ENCODE data around the gene DOCK2. TPM values are rescaled to one million over a fixed set of nuclear protein-coding genes. Genes with fewer than 3 reads are reported as not detected.
"Not testable (repeated sequence)": the region's sequence is repeated elsewhere in the genome, so short reads cannot be mapped to it uniquely, and the experiment has no call there.

Gene DOCK2
- polyA plus RNA-seq, 2 of the 4 experiments (the other 2 are of a cell fraction), result 2.1 to 4.6 TPM

- H3K27ac ChIP-seq, result no peak overlapping the region
- DNase-seq (ENCODE audit: low read depth in 1 of 2, low spot score in 1 of 2) (no peak), FAIRE-seq (no peak), ATAC-seq (no peak)
- H3K4me1 ChIP-seq, result peaks cover 12% of the 10 kb centered on the region; the same call in 2 of the 3 replicates
- no peak overlapping the region for H3K4me2 ChIP-seq
- no peaks in the 10 kb centered on the region for H3K9me3 ChIP-seq
- TF ChIP-seq MAX (IDR thresholded peaks at IDR 0.05), result no peak
- WGBS (ENCODE audit: missing lambda C conversion rate), result 65% methylated on average over 6 of the region's 6 CpGs
- ChIA-PET CTCF (interaction anchor here (1.0 to 3.8 kb wide), 3 partner anchors 43 to 174 kb away, joined by 3 to 19 read pairs (median 4); partner anchors contain the start of gene INSYN2B), POLR2A (interaction anchor here (0.6 kb wide), 1 partner anchor 152 kb away, joined by 3 read pairs; no protein-coding TSS in a partner anchor)
- no peak overlapping the region for H3K4me3 ChIP-seq
Measured at GRCh38 chr5:169805937-169806700, 169.0 kb downstream of the DOCK2 start.

- ATAC-seq, result no peak
- Histone ChIP-seq H3K27ac (no peak overlapping the region), H3K4me2 (no peak overlapping the region), H3K4me1 (peaks cover 5% of the 10 kb centered on the region; the same call in 2 of the 3 replicates), H3K4me3 (no peak overlapping the region), H3K9me3 (no peaks in the 10 kb centered on the region)
- 31% methylated on average over 2 of the region's 2 CpGs for WGBS (ENCODE audit: missing lambda C conversion rate)
- DNase-seq (ENCODE audit: low read depth in 1 of 2, low spot score in 1 of 2), result no peak
- FAIRE-seq, result no peak
- TF ChIP-seq HDAC2 (IDR thresholded peaks at IDR 0.05) (no peak), RAD21 (conservative IDR thresholded peaks at IDR 0.05 in 1 of 2, IDR thresholded peaks at IDR 0.05 in 1 of 2) (0 out of 5 replicates have a peak, but pooled peaks of 1 of the 2 experiments have one; percentile 5), GATA3 (IDR thresholded peaks at IDR 0.05; ENCODE audit: borderline replicate concordance) (no peak)
- ChIA-PET POLR2A (no interaction called here), CTCF (no interaction called here)
Measured at GRCh38 chr5:169808118-169808581, 171.1 kb downstream of the DOCK2 start.

- POLR2A ChIA-PET; H3K4me3 ChIP-seq; FAIRE-seq; H3K27ac ChIP-seq; H3K4me1 ChIP-seq; H3K9me3 ChIP-seq; H3K4me2 ChIP-seq; ATAC-seq; DNase-seq (ENCODE audit: low read depth in 1 of 2, low spot score in 1 of 2): not testable (repeated sequence)
- WGBS (ENCODE audit: missing lambda C conversion rate), result 76% methylated on average over 3 of the region's 3 CpGs
- CTCF ChIA-PET, result interaction anchor here (0.6 to 2.1 kb wide), 3 partner anchors 12 to 823 kb away, joined by 3 to 6 read pairs (median 4); partner anchors contain the start of gene INSYN2B
Measured at GRCh38 chr5:169808880-169809279, 171.8 kb downstream of the DOCK2 start.

GRCh38 chr5:169809281-169809680, 172.2 kb downstream of the DOCK2 start:
- WGBS (ENCODE audit: missing lambda C conversion rate), result 71% methylated on average over 5 of the region's 5 CpGs
- H3K4me2 ChIP-seq, result no peak overlapping the region
- POLR2A ChIA-PET, result no interaction called here

GRCh38 chr5:169810524-169810923, 173.4 kb downstream of the DOCK2 start:
- ChIA-PET CTCF (interaction anchor here (0.6 to 2.1 kb wide), 4 partner anchors 27 to 380 kb away, joined by 3 to 6 read pairs (median 3); partner anchors contain the start of gene INSYN2B), POLR2A (no interaction called here)
- no peak for ATAC-seq
- DNase-seq (ENCODE audit: low read depth in 1 of 2, low spot score in 1 of 2), result no peak
- FAIRE-seq, result no peak
- H3K9me3 ChIP-seq, result no peaks in the 10 kb centered on the region
- no peaks in the 10 kb centered on the region for H3K4me1 ChIP-seq
- H3K4me3 ChIP-seq, result no peak overlapping the region
- no peak overlapping the region for H3K27ac ChIP-seq
- no peak for TF ChIP-seq KDM1A (IDR thresholded peaks at IDR 0.05; ENCODE audit: low read depth)
- TF ChIP-seq RAD21 (conservative IDR thresholded peaks at IDR 0.05 in 1 of 2, IDR thresholded peaks at IDR 0.05 in 1 of 2), result no peak
- TF ChIP-seq GATA3 (IDR thresholded peaks at IDR 0.05; ENCODE audit: borderline replicate concordance), result no peak
- TF ChIP-seq CHD2 (IDR thresholded peaks at IDR 0.05; ENCODE audit: low read length, partially characterized antibody), result no peak
- no peak for TF ChIP-seq EHMT2 (IDR thresholded peaks at IDR 0.05; ENCODE audit: low read depth)
- TF ChIP-seq TFCP2L1 (CRISPR knock-in tag; IDR thresholded peaks at IDR 0.05), result no peak
- no peak for TF ChIP-seq FOXS1 (CRISPR knock-in tag; IDR thresholded peaks at IDR 0.05)
- TF ChIP-seq ESRRA (IDR thresholded peaks at IDR 0.05; ENCODE audit: borderline replicate concordance, low read length), result no peak
- no peak for TF ChIP-seq HES2 (IDR thresholded peaks at IDR 0.05)
- no peak for TF ChIP-seq SREBF2 (IDR thresholded peaks at IDR 0.05)
- TF ChIP-seq PHF8 (IDR thresholded peaks at IDR 0.05; ENCODE audit: borderline replicate concordance, low read depth), result no peak
- TF ChIP-seq RCOR1 (IDR thresholded peaks at IDR 0.05; ENCODE audit: low read depth, low read length), result no peak
- TF ChIP-seq ZSCAN20 (CRISPR knock-in tag; IDR thresholded peaks at IDR 0.05), result no peak
- TF ChIP-seq ATOH8 (CRISPR knock-in tag; IDR thresholded peaks at IDR 0.05; ENCODE audit: low read depth), result no peak
- TF ChIP-seq POLR2AphosphoS2 (conservative IDR thresholded peaks at IDR 0.05; ENCODE audit: low read length), result no peak
- WGBS (ENCODE audit: missing lambda C conversion rate), result 83% methylated on average over 5 of the region's 5 CpGs
- no peak overlapping the region for H3K4me2 ChIP-seq

More at GRCh38 chr5:169809281-169809680, 172.2 kb downstream of the DOCK2 start:
- H3K4me1 ChIP-seq, result no peaks in the 10 kb centered on the region
- TF ChIP-seq HOXB13 (CRISPR knock-in tag; IDR thresholded peaks at IDR 0.05; ENCODE audit: low read depth), result no peak
- TF ChIP-seq RNF2 (IDR thresholded peaks at IDR 0.05; ENCODE audit: borderline replicate concordance, low read depth), result no peak
- TF ChIP-seq ZFP36 (IDR thresholded peaks at IDR 0.05; ENCODE audit: borderline replicate concordance, partially characterized antibody), result no peak
- no peak overlapping the region for H3K4me3 ChIP-seq
- no peak overlapping the region for H3K27ac ChIP-seq
- FAIRE-seq (no peak), ATAC-seq (no peak), DNase-seq (ENCODE audit: low read depth in 1 of 2, low spot score in 1 of 2) (no peak)
- CTCF ChIA-PET, result interaction anchor here (0.6 to 2.1 kb wide), 3 partner anchors 13 to 822 kb away, joined by 3 to 6 read pairs (median 4); partner anchors contain the start of gene INSYN2B
- no peaks in the 10 kb centered on the region for H3K9me3 ChIP-seq

Data from A549 (cell line).